ENCODE measurements around the gene SLC13A2. TPM values are rescaled to one million over a fixed set of nuclear protein-coding genes. Genes with fewer than 3 reads are reported as not detected.

SLC13A2 gene
- total and polyA plus RNA-seq, 9 of the 15 experiments (the other 6 are each of a cell fraction or from before 2014, with no cell fraction given) = 0.13 TPM; not detected in 8

GRCh38 chr17:28527181-28527681 is 53.8 kb downstream of the SLC13A2 start (continued):
- TF ChIP-seq ZNF780A (CRISPR knock-in tag; IDR thresholded peaks at IDR 0.05) (no peak), CTCF (IDR thresholded peaks at IDR 0.05 in 2 of 3, conservative IDR thresholded peaks at IDR 0.05 in 1 of 3; ENCODE audit: insufficient read depth in 2 of 3, low read depth in 1 of 3, low read length in 3 of 3) (no peak), POLR2AphosphoS5 (IDR thresholded peaks at IDR 0.05; ENCODE audit: control insufficient read depth, insufficient read depth, low read depth, low read length) (peak; percentile 93), CBX8 (IDR thresholded peaks at IDR 0.05; ENCODE audit: borderline replicate concordance, extremely low read depth, low read depth, low read length, poor library complexity, severe bottlenecking) (no peak), SRSF7 (optimal IDR thresholded peaks at IDR 0.05; ENCODE audit: low read depth, low read length) (no peak), NCOA2 (IDR thresholded peaks at IDR 0.05; ENCODE audit: partially characterized antibody in 2 of 2) (peak in 1 of 2 experiments; percentile 55), ZEB2 (IDR thresholded peaks at IDR 0.05) (peak; percentile 84; the same call in 1 of the 2 replicates), CREB5 (CRISPR knock-in tag; IDR thresholded peaks at IDR 0.05) (no peak), BRD9 (IDR thresholded peaks at IDR 0.05; ENCODE audit: low read depth, partially characterized antibody) (no peak), FUS (optimal IDR thresholded peaks at IDR 0.05; ENCODE audit: low read depth, low read length) (no peak), MEF2A (IDR thresholded peaks at IDR 0.05; ENCODE audit: control insufficient read depth, low read depth, low read length) (no peak), CREB3 (tag; conservative IDR thresholded peaks at IDR 0.05; ENCODE audit: low read depth) (peak; percentile 78), ZNF316 (IDR thresholded peaks at IDR 0.05) (no peak), TRIM24 (IDR thresholded peaks at IDR 0.05) (peak; percentile 100), SMAD3 (CRISPR knock-in tag; conservative IDR thresholded peaks at IDR 0.05) (peak; percentile 81), CHD4 (IDR thresholded peaks at IDR 0.05; ENCODE audit: insufficient read depth, insufficient replicate concordance, low read depth, low read length, poor library complexity, severe bottlenecking) (no peak), THRB (CRISPR knock-in tag; conservative IDR thresholded peaks at IDR 0.05) (peak; percentile 92), SAFB2 (IDR thresholded peaks at IDR 0.05; ENCODE audit: borderline replicate concordance, low read depth, low read length, severe bottlenecking) (no peak), ZNF778 (CRISPR knock-in tag; IDR thresholded peaks at IDR 0.05) (no peak), PHF20 (IDR thresholded peaks at IDR 0.05; ENCODE audit: partially characterized antibody) (no peak), ELF2 (CRISPR knock-in tag; IDR thresholded peaks at IDR 0.05) (no peak), KHSRP (IDR thresholded peaks at IDR 0.05) (peak; percentile 71; the same call in 1 of the 2 replicates), LARP7 (IDR thresholded peaks at IDR 0.05) (no peak), ZFX (CRISPR knock-in tag; IDR thresholded peaks at IDR 0.05) (peak; percentile 49; the same call in 1 of the 2 replicates), PHB2 (IDR thresholded peaks at IDR 0.05; ENCODE audit: low read depth) (peak; percentile 98)
